Muscle of leg (tissue), 11 donors: ENCODE results near the gene SHISAL1. TPM values are rescaled to one million over a fixed set of nuclear protein-coding genes. Genes with fewer than 3 reads are reported as not detected.
"Not testable (repeated sequence)": the region's sequence is repeated elsewhere in the genome, so short reads cannot be mapped to it uniquely, and the experiment has no call there.

ENCODE experiments used
- DNase-seq: peaks from one replicate; pipeline ENCODE4 v3.0.0; 2013
- H3K27ac ChIP-seq: one replicate; pipeline ENCODE4 v1.5.1; 2013; ENCODE audit warnings: mild to moderate bottlenecking, low read length, control low read depth
- H3K27me3 ChIP-seq: one replicate; pipeline ENCODE4 v1.6.1; 2013; ENCODE audit warnings: low read length; ENCODE audit not compliant: control insufficient read depth, insufficient read depth
- H3K36me3 ChIP-seq: one replicate; pipeline ENCODE4 v1.6.1; 2013; ENCODE audit warnings: low read length; ENCODE audit not compliant: control insufficient read depth, insufficient read depth
- H3K4me1 ChIP-seq: one replicate; pipeline ENCODE4 v1.6.1; 2013; ENCODE audit warnings: low read length; ENCODE audit not compliant: control insufficient read depth, insufficient read depth
- H3K4me3 ChIP-seq: one replicate; pipeline ENCODE4 v1.5.1; 2013; ENCODE audit warnings: low read length, control low read depth
- H3K9me3 ChIP-seq: replicated peaks from 2 replicates; pipeline ENCODE4 v1.6.1; 2013; ENCODE audit warnings: low read depth, low read length; ENCODE audit not compliant: control insufficient read depth
- WGBS: methylation state at CpG from one replicate; pipeline ENCODE4 v1.1.5; 2013; ENCODE audit warnings: missing lambda C conversion rate; ENCODE audit not compliant: insufficient coverage; 5-methylcytosine and 5-hydroxymethylcytosine counted together
- polyA plus RNA-seq, 8 donors: library from polyadenylated mRNA; unstranded; fragments of 120-200 nt; gene quantifications; one replicate each; pipeline versions ENCODE4 v1.2.1 to v1.2.3, GENCODE V29; 2013; ENCODE audit warnings: inconsistent platforms in 1 of 8, low replicate concordance in 1 of 8; ENCODE audit not compliant: insufficient read length in 8 of 8, insufficient read depth in 1 of 8
- total RNA-seq: library from RNA; stranded (reverse); fragments of 120-200 nt; gene quantifications from one replicate; pipeline ENCODE4 v1.2.4, GENCODE V29; 2013

Gene SHISAL1
- total and polyA plus RNA-seq, 9 donors, result 8.6 to 20.5 (median 12.6) TPM

- no peaks in the 10 kb centered on the region for H3K36me3 ChIP-seq
- no peak for DNase-seq
- H3K9me3 ChIP-seq, result no peaks in the 10 kb centered on the region
- peaks cover 3% of the 10 kb centered on the region for H3K27me3 ChIP-seq
- H3K4me3 ChIP-seq, result no peak overlapping the region
- no peak overlapping the region for H3K27ac ChIP-seq
- H3K4me1 ChIP-seq, result no peaks in the 10 kb centered on the region
- WGBS, result 67% methylated on average over 2 of the region's 8 CpGs
Observed at GRCh38 chr22:44243761-44244160, 69.0 kb downstream of the SHISAL1 start.

GRCh38 chr22:44242946-44243724 is 69.6 kb downstream of the SHISAL1 start:
- Histone ChIP-seq H3K27ac (no peak overlapping the region), H3K4me3 (no peak overlapping the region), H3K27me3 (peaks cover 3% of the 10 kb centered on the region), H3K4me1 (no peaks in the 10 kb centered on the region), H3K36me3 (no peaks in the 10 kb centered on the region), H3K9me3 (no peaks in the 10 kb centered on the region)
- 69% methylated on average over 8 of the region's 17 CpGs for WGBS
- DNase-seq, result no peak

- H3K4me1 ChIP-seq, H3K27me3 ChIP-seq, H3K36me3 ChIP-seq, DNase-seq, H3K4me3 ChIP-seq, H3K9me3 ChIP-seq, H3K27ac ChIP-seq: not testable (repeated sequence)
- WGBS, result no CpG with 5 or more reads among the region's 3 CpGs
Observed at GRCh38 chr22:44241121-44241520, 71.6 kb downstream of the SHISAL1 start.

- H3K36me3 ChIP-seq, result no peaks in the 10 kb centered on the region
- H3K9me3 ChIP-seq, result no peaks in the 10 kb centered on the region
- H3K4me1 ChIP-seq, result no peaks in the 10 kb centered on the region
- no peak for DNase-seq
- no peak overlapping the region for H3K27ac ChIP-seq
- no peaks in the 10 kb centered on the region for H3K27me3 ChIP-seq
- no peak overlapping the region for H3K4me3 ChIP-seq
Observed at GRCh38 chr22:44237290-44237689, 75.5 kb downstream of the SHISAL1 start.

- 89% methylated on average over 3 of the region's 12 CpGs for WGBS
Observed at GRCh38 chr22:44234372-44234771, 78.4 kb downstream of the SHISAL1 start.

GRCh38 chr22:44231233-44231632 is 81.5 kb downstream of the SHISAL1 start:
- no CpG with 5 or more reads among the region's 4 CpGs for WGBS
- Histone ChIP-seq H3K36me3 (no peaks in the 10 kb centered on the region), H3K27me3 (no peaks in the 10 kb centered on the region), H3K4me3 (no peak overlapping the region), H3K4me1 (no peaks in the 10 kb centered on the region), H3K27ac (no peak overlapping the region), H3K9me3 (peaks cover 8% of the 10 kb centered on the region)
- no peak for DNase-seq

More at GRCh38 chr22:44234372-44234771, 78.4 kb downstream of the SHISAL1 start:
- not testable (repeated sequence) for H3K27ac ChIP-seq, H3K4me3 ChIP-seq, H3K9me3 ChIP-seq, H3K36me3 ChIP-seq, H3K27me3 ChIP-seq, DNase-seq, H3K4me1 ChIP-seq

- no peak overlapping the region for H3K27ac ChIP-seq
- H3K4me1 ChIP-seq, result no peaks in the 10 kb centered on the region
- H3K27me3 ChIP-seq, result peaks cover 12% of the 10 kb centered on the region
- no peaks in the 10 kb centered on the region for H3K36me3 ChIP-seq
- H3K4me3 ChIP-seq, result no peak overlapping the region
- no CpG with 5 or more reads among the region's 2 CpGs for WGBS
- H3K9me3 ChIP-seq, result peaks cover 8% of the 10 kb centered on the region
- DNase-seq, result no peak
Observed at GRCh38 chr22:44229809-44230208, 82.9 kb downstream of the SHISAL1 start.

- Histone ChIP-seq H3K9me3 (peaks cover 8% of the 10 kb centered on the region), H3K27ac (no peak overlapping the region), H3K36me3 (no peaks in the 10 kb centered on the region), H3K4me1 (no peaks in the 10 kb centered on the region), H3K4me3 (no peak overlapping the region), H3K27me3 (peaks cover 17% of the 10 kb centered on the region)
- no CpG with 5 or more reads among the region's 3 CpGs for WGBS
- no peak for DNase-seq
Observed at GRCh38 chr22:44229331-44229730, 83.4 kb downstream of the SHISAL1 start.

- H3K4me3 ChIP-seq, result no peak overlapping the region
- no peaks in the 10 kb centered on the region for H3K4me1 ChIP-seq
- 39% methylated on average over 8 of the region's 8 CpGs for WGBS
- peaks cover 12% of the 10 kb centered on the region for H3K9me3 ChIP-seq
- H3K27ac ChIP-seq, result no peak overlapping the region
- H3K36me3 ChIP-seq, result no peaks in the 10 kb centered on the region
- peaks cover 20% of the 10 kb centered on the region for H3K27me3 ChIP-seq
- no peak for DNase-seq
Observed at GRCh38 chr22:44225812-44226211, 86.9 kb downstream of the SHISAL1 start.

- Histone ChIP-seq H3K4me1 (no peaks in the 10 kb centered on the region), H3K27ac (no peak overlapping the region), H3K27me3 (peaks cover 20% of the 10 kb centered on the region), H3K4me3 (no peak overlapping the region), H3K9me3 (peaks cover 12% of the 10 kb centered on the region), H3K36me3 (no peaks in the 10 kb centered on the region)
- 42% methylated on average over 10 of the region's 11 CpGs for WGBS
- no peak for DNase-seq
Observed at GRCh38 chr22:44225091-44225689, 87.6 kb downstream of the SHISAL1 start.
